Left renal cortex interstitium (tissue), 4 donors: ENCODE measurements around the gene CCDC33. TPM values are rescaled to one million over a fixed set of nuclear protein-coding genes. Genes with fewer than 3 reads are reported as not detected.

Source experiments
- DNase-seq, 4 donors: peaks; one replicate each; pipeline ENCODE4 v3.0.0-alpha.2; 2013; ENCODE audit warnings: low read depth in 4 of 4, low spot score in 2 of 4, missing footprints in 1 of 4
- polyA plus RNA-seq, 4 donors: library from polyadenylated mRNA; unstranded; fragments of 120-200 nt; gene quantifications; one replicate each; pipeline ENCODE4 v1.2.1, GENCODE V29; 2013; ENCODE audit not compliant: insufficient read length in 4 of 4

The CCDC33 gene
- polyA plus RNA-seq, 4 donors = 4.8 to 10.4 (median 6.4) TPM

DNA sequence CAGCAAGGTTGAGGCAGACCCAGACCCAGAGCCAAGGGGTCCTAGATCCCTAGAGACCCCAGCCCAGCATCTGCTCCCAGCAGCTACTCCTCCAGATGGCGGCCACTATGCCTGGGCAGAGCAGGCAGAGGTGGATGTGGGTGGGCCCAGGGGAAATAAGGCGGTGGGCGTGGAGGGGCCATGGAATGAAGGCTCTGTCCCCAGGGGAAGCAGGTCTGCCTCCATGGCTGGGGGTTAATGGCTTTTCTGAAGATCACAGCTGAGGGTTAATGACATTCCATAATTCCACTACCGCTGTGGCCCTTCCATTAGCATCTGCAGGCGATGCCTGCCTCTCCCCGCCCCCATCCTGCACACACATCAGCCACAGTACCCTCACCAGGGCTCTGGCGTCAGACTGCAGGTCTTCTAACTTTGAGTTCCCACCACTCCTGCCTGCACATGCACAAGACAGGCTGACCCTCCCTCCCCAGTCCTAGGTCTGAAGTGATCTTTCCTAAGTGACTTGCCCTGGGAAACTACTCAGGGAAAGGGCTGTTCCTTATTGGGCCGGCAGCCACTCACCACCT is 41.2 kb downstream of the CCDC33 start:
- no peak for DNase-seq

DNA sequence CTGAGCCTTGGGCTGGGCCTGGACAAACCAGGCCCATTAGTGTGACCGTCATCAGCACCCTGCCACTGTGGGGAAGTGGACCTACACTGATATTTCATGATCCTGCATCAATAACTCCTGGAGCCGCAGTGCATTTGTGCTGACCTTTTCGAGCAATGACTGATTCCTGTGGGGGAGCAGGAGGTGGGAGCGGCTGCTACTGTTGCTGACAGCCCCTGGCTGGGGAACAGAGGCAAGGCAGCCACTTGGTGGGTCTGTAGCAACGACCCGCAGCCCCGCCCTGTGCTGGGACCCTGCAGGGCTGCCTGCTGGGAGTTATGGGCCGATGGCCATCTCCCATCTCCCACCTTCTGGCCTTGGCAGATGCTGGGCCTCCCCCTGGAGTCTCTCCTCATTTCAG is 42.1 kb downstream of the CCDC33 start:
- no peak for DNase-seq

DNA sequence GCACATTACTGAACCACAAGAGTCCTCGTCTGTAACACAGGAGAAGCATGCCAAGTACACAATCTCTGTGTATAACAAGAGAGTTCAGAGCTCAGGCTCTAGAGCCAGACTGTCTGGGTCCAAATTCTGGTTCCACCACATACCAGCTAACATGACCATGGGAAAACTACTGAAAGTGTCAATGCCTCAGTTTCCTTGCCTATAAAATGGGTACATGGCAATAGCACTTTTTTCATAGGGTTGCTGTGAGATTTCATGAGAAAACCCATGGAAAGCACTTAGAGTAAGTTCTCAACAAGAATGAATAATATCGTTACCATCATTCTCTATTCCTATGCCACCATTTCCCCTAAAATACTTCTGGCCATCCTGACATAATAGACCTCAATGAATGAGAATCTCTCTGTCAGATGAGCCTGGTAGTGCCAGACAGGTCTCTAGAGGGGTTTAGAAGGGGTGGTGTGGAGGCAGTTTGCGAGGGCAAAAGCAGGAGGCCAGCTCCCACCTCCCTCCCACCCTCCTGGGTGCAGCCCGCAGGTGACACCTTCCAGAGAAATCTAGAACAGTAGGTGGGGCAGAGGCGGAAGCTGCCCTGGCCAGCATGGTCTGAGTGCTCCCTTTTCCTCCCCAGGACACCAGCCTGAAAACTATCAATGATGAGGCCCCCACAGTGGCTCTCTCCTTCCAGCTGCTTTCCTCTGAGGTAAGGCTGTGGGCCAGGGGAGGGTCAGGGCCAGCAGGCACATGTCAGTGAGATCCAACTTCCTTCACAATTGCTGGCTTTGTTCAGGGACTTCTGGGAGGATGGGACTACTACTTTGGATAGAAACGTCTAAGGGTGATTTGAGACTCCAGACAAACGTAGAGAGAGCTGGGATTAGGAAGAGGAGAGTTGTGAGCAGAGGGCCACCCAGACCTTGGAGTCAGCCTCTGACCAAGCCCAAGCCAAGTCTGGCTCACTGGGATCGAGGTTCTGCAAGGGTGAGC is 45.3 kb downstream of the CCDC33 start:
- no peak for DNase-seq

DNA sequence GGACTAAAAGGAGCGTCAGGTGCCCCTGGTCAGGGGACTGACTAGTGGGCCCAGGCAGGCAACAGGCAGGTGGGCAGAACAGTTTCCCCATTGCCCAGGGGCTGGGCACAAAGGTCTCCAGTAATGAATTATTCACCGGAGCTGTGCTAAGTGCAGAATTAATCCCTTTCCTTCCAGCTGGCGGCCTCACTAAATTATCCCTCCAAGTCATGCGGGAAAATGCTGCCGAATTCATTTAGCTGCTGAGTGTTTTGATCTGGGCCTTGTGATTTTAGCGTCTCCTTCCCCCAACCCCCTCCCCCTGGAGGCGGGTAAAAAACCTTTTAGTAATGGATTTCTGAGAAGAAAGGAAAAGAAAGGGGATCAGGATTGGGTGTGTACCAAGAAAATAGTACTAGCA is 47.2 kb downstream of the CCDC33 start:
- DNase-seq = no peak

DNA sequence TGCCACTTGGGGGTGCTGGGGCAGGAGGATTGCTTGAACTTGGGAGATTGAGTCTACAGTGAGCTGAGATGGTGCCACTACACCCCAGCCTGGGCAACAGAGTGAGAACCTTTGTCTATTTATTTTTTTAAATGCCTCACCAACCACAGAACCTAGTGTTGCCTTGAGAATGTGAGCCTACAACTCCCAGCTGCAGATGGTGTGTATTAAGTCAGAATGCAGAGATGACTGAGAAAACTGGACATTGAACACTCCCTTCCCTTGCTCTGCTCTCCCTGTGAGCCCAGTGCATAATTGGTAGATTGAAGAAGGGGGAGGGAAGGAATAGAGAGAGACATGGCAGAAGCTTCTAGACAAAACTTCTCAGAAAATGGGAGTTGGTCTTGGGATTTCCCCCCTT is 53.5 kb downstream of the CCDC33 start:
- DNase-seq = no peak

DNA sequence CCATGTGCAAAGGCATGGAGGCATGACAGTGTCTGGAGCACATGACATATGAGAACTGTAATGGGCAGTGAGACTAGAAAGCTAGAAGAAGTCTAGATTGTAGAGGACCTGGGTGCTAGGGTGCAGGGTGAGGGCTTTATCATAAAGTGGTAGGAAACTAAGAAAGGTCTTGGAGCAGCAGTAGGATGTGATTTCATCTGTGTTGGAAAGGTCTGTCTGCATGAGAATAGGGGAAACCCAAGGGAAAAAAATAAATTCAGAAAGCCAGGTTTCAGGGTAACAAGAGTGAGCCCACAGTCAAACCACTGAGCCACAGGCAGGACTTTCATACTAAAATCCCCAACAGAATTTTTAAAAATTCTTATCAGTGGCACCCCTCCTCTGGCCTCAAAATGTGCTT is 54.5 kb downstream of the CCDC33 start:
- no peak for DNase-seq

DNA sequence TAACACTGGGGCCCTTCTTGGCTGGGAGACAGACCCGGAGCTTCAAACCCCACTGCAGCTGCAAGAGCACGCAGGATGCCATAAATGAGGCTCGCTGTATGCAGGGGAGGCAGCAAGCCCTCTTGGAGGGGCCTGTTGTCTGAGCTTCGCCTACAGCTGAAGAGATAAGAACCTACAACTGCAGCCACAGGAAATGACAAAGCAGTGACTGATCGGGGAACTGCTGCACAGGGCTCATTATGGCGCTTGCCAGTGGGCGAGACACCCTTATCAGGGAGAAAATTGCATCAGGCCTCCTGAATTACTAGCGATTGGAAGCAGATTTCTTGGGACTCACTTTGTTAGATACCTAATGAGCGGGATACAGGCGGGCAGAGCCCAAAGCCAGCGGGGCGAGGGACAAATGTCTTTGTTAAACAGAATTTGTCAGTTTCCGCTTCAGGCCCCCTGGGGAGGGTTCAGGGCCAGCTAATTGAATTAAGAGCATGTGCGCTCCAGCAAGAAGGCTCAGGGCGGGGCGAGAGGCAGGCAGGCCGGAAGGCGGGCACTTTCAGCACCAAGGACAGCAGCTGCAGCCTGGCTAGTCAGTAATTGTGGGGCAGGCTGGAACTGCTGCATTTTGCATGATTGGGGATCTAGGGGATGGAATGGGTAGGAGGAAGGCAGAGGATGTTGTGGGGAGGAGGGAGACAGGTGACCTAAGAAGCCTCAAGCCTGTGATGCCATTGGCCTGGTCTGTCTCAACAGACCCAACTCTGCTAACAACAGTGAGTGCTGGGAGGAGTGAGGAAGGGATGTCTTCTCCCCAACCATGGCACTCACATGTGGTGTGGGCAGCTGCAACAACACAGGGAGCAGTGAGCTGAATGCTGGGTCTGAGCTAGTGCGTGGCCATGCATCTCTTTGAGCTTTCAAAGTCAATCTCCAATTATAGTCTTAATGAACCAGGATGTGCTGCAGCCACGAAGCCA is 55.3 kb downstream of the CCDC33 start:
- DNase-seq = peak in 3 of 4 donors; percentile 67 to 84 (median 79)

DNA sequence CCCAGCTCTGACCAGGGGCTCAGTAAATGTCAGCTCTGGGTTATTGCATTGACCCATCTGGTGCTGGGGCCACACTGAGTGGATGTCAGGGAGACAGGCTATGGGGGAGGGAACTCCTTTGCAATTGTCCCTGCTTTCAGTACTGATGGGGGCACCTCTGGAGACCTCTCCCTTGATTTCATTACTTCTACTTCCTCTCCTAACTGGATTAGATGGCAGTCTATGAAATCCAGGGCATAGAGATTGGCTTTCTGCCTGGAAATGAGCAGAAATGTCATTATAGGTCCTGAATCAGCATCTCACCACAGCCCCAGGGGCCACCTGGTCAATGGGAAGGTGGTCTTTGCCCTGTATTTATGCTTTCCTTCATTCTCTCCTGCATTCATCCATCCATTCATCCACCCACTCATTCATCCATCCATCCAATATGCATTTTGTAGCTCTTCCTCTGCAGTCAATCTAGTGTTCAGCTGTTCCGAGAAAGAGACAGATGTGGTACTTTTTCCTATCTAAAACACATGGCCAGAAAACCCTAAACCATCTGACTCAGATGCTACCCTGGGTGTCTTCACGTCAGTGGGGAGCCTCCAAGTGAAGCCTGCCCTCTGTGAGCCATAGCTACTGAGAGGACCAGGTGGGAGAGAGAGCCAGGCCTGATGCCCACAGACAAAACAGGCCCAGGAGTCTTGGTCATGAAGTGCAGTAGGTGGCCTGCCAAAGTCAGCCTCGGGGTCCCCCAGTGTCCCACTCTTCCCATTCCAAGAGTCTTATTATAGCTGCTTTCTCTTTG is 57.1 kb downstream of the CCDC33 start:
- DNase-seq = no peak

DNA sequence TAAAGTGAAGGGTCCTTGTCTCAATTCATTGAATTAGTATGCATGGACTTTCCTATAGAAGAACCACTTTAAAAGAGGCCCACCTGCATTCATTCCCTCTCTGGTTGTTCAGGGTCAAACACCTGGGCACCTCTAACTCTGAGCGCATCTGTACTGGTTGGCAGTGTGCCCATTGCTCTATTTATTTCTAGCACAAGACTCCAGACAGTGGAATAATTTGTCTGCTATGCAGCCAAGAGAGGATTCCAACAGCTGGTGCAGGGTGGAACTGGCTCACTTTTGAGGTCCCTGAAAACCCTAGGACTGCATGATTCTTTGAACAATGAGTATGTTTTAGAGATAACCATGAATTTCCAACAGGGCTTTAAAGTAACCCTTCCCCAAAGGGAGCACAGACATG is 57.9 kb downstream of the CCDC33 start:
- no peak for DNase-seq

DNA sequence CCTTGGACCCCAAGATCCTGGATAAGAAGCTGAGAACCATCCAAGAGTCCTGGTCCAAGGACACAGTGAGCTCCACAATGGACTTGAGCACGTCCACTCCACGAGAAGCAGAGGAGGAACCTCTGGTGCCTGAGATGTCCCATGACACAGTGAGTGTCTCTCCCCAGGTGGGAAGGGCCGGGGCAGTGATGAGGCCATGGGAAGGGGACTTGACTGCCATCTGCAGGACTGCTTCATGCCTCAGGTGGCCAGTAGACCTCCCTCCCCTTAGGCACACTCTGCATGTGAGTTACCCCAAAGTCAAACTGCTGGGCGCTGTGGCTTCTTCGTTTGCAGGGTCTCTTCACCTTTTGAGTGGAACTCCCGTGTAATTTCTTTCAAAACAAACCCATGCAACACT is 59.7 kb downstream of the CCDC33 start:
- no peak for DNase-seq

DNA sequence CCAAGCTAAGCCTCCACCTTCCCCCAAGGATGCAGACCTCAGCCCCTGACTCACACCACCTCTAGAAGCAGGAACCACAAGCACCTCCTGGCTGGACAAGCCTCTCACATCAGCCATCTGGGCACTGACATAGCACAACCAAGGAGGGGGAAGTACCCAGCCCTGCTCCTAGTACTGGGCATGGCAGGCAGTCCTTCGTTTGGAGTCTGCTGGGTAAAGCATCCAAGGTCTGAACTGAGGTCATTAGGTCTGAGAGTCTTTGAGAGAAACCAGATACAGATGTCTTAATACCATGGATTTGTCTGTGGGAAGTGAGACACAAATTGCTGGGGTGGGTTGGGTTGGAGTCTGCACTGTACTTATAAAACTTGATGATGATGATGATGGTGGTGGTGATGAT is 61.8 kb downstream of the CCDC33 start:
- DNase-seq = no peak

DNA sequence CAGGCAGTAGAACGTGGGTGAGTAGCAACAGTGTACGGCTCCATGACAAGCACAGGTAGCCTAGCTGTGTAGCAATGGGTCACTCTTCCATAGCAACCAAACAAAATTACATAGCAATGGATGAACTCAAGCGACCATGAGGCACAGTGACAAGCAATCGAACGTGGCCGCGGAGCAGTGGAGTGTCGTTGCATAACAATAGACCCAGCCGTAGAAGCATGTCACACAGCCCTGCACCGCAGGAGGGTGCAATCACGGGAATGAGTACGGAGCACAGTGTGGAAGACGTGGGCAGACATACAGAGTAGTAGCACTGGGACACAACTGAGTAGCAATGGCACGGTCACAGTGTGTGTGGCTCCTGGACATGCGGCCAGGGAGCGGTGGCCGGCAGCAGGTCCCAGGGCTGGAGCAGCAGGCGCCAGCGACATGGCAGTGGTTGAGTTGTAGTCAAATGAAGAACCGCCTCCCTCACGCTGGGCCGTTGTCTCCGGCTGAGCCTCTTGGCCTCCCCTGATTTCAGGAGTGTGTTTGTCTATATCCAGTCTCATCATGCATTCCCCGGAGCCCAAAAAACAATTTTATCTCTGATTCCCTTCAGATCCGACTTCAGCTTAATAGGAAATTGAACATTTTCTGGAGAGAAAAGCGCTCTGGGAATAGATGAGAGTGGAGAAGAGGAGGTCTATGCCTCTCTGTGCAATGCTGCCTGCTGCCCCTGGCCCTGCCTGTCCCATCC is 64.1 kb downstream of the CCDC33 start:
- no peak for DNase-seq

DNA sequence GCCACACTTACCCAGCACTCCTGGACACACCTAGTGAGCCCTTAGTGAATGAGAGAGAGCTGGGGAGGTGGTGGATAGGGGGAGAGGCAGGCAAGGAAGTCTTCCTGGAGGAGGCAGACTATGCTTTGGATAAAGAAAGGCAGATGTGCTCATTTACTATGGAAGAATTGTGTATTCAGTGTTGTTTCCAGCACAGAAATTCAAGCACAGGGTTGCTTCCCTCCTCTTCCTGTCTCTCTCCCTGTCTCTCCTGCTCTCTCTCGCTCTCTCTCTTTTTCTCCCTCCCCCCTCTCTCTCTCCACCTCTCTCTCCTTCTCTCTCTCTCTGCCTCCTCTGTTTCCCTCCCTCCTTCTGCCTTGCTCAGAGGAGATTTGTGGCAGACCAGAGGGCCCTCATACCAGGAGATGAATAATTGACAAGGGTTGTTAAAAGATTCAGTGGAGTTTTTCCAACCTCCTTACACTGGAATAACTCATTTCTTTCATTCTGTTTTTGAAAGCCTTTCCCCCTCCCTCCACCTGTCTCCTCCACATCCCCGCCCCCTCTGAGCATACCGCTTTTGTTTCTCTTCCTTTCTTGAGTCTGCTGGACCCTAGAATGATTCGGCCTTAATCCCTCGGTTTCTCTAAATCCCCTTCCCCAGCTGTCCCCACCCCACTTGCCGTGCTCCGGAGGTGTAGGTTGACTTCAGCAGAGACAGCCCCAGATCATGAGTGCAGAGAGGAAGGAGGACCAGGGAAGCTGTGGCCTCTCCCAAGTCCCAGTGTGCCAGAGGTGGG is 65.6 kb downstream of the CCDC33 start:
- no peak for DNase-seq

DNA sequence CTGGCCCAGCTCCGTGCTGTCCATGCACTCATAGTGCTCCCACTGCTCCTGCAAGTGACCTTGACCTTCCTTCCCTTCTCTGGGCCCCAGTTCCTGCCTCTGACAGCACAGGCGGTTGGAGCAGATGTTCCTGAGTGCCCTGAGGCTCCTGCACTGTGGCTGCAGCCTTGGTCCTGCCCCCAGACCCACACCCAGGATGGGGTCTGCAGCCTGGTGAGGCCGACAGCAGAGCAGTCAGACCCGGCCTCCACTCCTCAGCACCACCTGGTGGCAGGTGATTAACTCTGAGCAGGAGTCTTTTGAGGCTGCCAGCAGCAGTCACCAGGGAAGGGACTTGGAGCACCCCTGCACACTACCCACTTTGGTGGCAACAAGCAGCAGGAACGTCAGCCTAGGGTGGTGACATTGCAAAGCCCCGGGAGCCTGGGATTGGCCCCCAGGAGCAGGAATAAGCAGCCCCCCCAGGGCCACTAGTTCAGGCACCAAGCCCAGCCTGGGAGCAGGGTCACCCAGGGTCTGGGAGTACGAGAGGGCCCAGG is 66.8 kb downstream of the CCDC33 start:
- DNase-seq = no peak

DNA sequence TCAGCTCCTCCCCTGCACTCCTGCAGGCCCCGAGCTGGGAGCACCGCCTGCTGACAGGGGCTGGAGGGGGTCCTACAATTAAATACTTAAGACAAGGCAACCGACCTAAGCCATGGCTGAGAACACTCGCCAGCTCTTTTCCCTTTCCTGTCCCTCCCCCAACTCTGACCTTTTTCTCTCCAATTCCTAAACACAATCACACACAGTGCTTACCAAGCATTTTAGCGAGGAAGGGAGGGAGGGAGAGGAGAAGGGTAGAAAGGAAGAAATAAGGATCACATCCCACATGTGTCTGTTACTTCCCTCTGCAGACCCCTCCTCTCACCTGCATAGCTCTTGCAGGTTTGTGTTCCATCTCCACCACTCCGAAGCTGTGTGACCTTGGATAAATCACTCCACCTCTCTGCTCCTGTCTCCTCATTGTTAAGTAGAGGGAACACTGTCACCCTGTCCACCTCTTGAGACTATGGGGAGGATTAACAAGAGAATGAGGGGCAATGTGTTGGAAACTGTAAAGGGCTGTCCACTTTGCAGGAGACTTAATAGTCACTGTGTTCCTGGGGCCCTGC is 67.7 kb downstream of the CCDC33 start:
- DNase-seq = no peak

DNA sequence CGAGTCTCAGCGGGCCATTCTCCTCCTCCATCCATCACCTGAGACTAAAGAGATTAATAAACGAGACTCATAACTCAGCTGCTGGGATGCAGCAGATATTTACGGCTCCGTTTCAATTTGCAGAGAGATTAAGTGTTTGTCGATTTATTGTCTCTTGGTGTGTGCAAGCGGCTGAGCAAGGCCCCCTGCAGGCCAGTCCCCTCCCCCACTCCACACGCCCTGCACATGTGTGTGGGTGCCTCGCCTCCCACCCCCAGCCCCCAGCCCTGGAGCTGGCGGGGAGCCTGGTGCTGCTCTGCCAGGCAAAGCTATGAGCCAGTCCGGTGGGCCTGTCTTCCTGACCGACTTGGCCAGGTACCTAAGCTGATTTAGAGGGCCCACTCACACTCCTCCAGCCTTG is 68.3 kb downstream of the CCDC33 start:
- DNase-seq = no peak

DNA sequence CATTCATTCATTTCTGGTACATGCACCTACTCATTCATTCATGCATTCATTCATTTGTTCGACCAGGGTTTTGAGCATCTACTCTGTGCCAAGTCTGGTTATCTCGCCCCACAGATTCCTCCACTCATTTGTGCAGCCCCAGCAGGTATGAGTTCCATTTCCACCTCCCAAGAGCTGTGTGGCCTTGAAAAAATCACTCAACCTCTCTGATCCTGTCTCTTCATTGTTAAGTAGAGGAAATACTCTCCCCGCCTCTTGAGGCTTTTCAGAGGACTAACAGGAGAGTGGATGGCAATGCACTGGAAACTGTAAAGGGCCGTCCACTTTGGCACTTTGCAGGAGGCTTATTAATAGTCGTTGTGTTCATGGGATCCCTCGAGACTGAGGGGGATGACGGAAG is 69.6 kb downstream of the CCDC33 start:
- no peak for DNase-seq

DNA sequence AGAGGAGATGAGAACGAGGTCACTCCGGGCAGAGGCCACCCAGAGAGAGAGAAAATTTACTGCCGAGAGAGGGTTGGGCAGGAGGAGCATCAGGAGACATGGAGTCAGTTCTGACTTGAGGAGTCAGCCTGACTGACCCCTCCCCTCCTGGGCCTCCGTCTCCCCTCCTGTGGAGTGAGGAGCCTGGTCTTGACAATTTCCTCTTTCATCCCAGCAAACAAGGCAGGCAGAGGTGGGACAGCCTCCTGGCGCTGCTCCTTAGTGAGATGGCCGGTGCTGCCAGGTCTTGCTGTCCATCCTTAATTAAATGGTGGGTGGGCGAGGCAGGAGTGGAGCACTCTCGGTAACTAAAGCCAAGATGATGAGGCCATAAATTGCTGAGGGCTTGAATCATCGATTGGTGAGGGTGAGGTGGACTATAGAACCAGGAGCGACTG is 70.7 kb downstream of the CCDC33 start:
- DNase-seq = no peak
